ENCODE results near the gene ARL1.

GRCh38 chr12:101343893-101344292 is 63.7 kb downstream of the ARL1 start:
- TF ChIP-seq CTCF (conservative IDR thresholded peaks at IDR 0.05) (no peak), EZH2 (IDR thresholded peaks at IDR 0.05; ENCODE audit: low read depth) (no peak)
